KG1 (cell line): ENCODE measurements around the gene LRRC4.

ENCODE experiments used
- DNase-seq: peaks from one replicate; lab custom pipeline; 2025; lab: John Stamatoyannopoulos, UW

LRRC4 gene, protein sequence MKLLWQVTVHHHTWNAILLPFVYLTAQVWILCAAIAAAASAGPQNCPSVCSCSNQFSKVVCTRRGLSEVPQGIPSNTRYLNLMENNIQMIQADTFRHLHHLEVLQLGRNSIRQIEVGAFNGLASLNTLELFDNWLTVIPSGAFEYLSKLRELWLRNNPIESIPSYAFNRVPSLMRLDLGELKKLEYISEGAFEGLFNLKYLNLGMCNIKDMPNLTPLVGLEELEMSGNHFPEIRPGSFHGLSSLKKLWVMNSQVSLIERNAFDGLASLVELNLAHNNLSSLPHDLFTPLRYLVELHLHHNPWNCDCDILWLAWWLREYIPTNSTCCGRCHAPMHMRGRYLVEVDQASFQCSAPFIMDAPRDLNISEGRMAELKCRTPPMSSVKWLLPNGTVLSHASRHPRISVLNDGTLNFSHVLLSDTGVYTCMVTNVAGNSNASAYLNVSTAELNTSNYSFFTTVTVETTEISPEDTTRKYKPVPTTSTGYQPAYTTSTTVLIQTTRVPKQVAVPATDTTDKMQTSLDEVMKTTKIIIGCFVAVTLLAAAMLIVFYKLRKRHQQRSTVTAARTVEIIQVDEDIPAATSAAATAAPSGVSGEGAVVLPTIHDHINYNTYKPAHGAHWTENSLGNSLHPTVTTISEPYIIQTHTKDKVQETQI

DNA sequence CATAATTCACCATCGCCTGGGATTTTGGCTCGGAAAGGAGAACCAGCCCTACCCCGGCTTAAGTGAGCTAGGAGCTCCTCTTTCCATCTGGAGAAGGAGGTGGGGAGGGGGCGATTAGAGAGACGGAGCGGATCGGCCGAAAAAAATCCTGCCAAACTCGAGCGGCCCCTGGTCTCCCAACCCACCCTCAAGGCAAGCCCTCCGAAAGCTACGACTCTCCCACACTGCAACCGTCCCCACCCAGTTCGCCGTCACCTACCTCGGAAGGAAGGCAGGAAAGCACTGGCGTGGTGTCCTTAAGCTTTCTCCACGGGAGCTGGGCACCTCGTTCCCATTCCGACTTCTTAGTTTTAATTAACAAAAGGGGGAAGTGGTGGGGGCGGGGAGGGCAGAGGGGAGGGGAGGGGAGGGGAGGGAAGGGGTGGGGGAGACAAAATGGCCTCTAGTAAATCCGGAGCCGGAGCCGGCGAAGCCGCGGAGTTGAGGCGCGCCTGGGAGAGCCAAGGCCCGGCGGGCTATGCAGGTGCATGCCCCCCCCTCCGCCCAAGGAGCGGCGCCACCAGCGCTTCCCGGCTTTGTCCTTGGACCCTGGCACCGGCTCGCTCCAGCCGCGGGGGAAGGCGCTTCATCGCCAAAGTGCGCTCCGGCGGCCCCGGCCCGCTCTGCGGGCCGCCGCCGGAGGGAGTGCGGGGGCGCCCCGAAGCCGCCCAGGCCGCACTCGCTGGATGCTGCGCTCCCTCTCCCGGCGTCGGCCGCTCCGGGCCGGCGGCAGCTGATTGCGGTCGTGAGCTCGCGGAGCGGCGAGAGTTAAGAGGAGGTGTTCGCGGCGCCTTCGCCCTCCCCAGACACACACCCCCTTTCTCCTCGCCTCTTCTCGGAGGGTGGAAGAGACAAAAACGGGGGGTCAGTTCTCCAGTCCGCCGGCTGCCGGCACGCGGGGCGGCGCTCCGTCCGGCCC is at the start of gene LRRC4:
Gene LRRC4, minus strand, starts transcription at position 784 of the 958 bp plus-strand sequence. CDS start 797 bp downstream, outside the sequence.
- DNase-seq = no peak

DNA sequence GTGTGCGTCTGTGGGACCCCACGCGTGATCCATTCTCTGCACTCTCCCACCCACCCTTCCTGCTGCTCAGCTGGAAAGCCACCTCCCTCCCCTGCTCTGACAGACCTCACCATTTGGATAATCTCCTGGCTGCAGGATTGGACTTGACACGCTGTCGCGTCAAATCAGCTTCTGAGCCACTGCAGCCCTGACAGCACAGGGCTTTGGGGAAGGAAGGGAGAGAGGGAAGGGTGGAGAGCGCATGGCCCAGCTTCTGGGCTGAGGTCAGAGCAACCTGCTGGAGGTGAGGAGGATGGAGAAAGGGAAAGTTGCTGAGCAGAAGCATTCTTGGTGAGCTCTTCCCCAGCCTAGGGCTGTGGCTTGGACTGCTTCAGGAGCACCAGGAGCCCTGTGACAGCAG is 48.9 kb upstream of the LRRC4 start:
- DNase-seq = no peak

DNA sequence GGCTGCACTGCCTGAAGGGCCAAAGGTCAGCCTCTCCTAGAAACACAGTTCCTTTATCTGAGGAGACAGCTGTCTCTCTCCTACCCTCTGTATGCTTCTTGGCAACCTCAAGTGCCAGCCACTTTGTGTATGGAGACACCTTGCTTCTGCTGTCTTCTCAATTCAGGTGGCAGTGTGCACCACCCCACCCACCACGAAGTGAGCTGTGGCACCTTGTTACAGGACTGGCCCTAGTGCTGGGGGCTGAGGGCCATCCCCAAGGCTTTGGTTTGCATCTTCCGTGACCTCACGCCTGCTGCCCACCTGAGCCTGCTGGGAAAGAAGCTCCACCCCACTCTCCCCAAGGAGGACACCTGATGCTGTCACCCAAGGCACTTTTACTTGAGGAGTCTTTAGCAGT is 47.1 kb upstream of the LRRC4 start:
- no peak for DNase-seq

DNA sequence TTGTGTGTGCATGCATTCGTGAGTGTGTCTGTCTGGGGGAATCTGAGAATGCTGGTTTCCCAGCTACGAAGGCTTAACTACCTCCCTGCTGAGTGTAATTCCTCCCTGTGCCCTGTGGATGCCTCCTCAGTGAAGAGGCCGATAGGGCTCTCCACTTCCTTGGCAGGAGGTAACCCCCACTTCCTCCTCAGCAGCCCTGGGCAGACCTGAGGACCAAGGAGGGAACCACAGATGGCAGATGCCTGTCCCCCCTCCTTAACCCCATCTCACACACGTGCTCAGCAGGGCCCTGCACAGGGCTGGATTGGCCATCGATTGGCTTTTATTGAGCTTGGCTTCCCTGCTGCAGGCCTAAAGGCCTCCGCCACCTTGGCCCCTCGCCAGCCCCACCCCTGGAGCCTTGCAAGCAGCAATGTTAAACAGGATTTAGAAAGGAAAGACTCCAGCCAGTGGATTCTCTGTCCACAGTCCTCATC is 45.6 kb upstream of the LRRC4 start:
- DNase-seq = no peak

DNA sequence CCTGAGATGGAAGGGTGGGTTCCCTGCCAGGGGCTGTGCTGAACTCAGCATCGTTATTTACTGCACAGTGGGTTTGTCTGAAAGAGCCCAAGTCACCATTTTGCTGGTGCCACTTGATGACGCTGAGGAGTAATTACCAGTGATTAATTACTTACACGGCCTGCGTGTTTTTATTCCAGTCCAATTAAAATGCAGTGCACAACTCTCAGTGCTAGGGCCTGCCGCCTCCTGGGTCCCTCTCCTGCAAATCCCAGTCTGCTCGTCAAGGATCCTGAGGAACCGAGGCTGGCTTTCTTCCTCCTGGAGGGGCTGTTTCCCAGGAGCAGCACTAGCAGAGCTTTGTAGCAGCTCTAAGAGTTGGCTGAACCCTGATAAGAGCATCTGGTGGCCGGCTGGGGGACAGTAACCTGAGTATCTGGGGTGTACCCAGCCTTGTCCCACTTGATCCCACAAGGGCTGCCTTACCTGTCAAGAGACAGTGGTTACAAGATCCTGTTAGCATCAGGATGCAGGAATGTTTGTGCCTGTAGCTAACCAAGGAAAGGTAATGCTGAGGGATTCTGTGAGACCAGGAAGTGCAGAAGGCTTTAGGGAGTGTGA is 45.1 kb upstream of the LRRC4 start:
- no peak for DNase-seq

DNA sequence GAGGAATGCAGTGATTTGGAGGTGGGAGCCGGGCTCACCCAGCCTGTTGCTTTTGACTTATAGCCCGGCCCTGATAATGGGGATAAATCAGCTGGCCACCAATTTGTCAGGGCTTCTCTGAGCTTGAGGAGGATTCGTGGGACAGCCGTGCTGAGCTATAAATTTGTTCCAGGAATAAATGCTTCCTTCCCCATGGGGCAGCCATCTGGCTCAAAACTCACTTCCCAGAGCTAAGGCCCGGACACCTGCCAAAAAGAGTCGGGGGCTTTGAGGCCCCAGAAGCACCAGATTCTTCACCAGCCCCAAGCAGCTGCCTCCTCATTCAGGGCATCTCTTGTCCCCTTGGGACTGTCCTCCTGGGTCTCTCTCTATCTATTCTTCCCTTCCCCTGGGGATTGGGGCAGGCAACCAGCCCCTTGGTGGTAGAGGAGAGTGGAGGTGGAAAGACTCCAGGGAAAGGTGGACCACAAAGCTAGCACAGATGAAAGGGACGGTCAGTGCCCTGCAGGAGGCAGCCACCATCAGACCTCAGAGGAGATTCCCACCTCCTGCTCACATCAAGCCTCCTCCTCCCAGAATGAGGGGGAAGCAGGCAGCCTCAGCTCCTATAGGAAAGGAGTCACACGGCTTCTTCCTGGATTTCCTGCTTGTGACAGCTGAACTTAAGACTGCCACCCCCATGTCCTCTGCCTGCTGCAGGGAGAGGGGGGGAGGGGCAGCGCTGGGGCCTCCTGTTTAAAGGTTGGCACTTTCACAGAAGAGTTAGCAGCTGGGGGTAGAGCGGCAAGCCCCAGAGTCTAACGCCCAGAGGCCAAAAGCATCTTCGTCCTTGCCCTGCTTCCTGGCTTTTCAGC is 44.2 kb upstream of the LRRC4 start:
- DNase-seq = no peak

DNA sequence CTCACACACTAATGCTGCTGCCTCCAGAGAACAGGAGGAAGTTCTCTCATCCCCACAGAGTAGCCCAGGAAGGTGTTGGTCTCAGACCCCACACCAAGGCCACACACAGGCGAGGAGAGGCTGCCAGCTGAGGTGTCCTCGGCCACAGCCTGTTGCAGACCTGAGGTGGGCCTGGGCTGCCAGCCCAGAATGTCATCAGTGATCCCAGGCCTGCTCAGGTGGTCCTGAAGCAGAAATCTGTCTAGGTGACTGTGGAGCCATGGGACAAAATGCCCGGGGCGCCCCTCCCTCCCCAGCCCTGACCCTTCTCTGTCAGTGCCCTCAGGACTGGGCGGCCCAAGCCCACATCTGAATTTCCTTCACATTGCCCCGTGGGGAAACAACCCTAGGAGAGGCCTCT is 43.5 kb upstream of the LRRC4 start:
- DNase-seq = no peak

DNA sequence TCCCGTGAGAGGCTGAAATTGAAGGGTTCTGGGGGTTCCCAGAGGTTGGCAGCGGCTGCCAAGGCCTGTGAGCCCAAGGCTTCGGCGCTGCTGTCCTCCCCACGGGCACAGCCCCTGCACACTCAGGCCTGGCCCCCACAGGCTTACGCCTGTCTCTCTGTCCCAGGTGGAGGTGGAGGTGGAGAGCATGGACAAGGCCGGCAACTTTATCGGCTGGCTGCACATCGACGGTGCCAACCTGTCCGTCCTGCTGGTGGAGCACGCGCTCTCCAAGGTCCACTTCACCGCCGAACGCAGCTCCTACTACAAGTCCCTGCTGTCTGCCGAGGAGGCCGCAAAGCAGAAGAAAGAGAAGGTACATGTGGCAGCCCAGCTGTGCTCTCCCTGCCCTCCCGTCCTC is 43.1 kb upstream of the LRRC4 start:
- DNase-seq = no peak

DNA sequence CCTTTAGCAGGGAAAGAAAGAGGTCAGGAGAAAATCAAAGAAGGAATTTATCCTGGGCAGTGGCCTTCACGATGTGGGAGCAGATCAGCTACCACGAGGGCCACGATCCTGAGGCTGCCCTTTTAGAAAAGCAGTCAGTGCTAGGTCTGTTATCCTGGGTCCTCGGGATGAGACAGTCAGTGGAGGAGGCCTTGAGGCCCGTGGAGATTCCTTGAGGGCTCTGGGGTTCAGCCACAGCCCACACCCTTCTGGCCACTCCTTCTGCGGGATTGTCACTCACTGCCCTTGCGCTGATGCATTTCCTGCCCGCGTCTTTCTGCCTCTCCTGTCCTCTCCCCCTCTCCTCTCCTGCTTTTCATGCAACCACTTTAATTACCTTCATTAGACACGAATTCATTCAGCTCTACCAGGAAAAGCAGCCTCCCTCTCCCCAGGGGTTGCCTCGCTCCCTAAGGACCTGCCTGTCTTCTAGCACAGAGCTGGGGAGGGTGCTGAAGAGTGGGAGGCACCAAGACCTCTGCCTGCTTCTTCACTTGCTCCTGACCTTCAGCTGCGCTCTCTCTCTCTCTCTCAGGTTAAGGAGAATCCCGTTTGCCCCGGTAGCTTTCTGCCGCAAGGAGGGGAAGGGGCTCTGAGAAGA is 42.6 kb upstream of the LRRC4 start:
- DNase-seq = no peak

DNA sequence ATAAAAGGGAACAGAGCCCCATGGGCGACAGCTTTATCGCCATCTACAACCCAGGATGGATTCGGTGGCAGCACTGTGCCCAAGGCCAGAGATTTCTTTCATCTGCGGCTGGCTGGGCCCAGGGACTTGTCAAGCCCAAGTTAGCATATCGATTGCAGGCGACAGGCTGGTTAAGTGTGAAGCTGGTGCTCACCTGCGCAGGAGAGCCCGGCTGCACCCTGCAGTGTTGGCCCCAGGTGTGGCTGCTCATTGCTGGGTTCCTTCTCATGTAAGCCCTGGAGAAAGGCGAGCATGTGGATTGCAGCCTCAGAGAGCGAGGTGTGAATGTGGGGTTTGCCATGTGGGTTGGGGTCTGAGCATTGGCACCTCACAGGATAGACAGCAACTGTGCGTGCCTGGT is 40.6 kb upstream of the LRRC4 start:
- no peak for DNase-seq

DNA sequence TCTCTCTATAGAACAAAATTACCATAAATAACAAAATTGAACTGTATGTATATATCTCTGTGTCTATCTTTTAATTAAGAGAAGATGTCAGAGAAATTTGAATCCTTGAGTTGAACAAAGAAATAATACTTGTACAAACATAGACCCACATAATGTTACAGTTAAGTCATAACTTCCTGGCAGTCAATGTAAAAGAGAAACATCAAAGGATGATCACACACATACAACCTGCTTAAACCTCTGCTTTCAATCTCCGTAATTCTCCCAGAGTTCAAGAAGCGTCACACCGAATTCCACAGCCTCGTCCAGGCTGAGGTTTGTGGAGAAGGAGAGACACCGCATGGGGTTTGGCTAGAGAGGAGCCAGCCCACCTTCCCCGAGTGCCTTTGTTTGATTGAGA is 40.1 kb upstream of the LRRC4 start:
- DNase-seq = no peak

DNA sequence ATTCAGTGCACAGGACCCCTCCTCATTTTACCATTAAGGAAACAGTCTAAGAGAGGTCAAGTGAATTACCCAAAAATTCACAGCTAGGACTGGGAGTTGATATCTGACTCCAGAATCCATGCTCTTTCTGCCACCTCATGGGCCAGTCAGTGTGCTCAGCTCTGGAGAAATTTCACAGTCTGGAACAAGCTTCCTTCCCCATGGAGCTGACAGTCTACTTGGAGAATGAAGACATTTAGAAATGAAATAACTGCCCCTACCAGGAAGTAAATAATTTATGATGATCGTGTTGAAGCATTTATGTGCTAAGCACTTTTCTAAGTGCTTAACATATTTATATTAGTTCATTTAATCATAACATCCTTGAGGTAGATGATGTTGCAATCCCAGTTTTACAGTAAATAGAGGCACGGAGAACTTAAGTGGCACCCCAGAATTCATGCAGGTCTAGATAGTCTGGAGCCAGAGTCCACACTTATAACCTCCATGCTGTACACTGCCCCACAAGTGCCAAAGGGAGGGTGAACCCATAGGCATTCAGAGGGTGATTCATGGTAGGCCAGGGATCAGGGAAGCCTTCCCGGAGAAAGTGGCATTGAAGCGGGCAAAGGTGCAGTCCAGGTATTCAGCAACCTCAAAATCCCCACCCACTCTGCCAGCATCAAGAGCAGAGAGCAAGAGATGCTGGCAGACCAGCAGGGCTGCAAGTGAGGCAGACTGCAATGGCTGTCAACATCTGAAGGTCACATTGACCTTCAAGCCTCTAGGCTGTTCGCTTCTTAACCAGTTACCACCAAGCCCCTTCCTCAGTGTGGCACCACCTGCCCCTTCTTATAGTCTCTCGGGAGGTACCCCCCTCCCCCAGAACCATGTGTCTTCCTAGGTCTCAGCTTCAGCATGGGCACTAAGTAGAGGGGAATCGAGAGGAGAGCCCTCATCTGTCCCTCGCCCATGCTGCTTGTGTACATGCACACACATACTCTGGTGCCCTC is 38.4 kb upstream of the LRRC4 start:
- no peak for DNase-seq

DNA sequence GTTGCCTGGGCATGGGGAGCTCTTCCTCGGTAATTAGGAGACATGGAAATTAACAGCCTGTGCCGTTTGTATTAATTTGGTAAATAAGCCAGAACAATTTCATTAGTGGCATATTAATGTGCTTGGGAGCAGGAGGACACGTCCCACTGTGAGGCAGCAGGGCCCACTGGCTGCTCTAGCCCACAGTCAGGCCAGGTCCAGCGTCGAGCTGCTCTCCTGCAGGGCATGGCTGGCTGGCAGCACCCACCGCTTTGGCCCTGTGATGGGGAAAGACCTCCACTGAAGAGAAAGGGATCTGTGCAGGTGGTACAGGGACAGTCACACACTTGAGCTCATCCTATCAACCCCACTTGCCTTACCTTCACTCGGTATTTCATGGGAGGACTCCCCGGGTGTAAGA is 37.5 kb upstream of the LRRC4 start:
- DNase-seq = no peak

DNA sequence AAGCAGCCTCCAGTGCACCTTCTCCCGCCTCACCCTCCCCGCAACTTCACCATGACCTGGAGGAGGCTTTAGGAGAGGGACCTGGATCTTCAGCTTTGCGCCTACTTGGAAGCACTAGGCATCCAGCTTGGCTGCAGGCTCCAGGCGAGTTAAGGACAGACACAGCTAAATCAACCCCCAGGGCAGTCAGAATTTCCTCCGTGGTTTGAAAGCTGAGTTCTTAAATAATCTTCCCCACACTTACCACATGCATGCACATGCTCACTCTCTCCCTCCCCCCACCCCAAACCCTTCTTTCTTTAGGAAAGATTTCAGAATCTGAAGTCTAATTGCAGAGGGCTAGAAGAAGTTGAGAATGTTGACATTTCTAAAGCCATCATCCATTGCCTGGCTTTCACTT is 36.7 kb upstream of the LRRC4 start:
- DNase-seq = no peak

DNA sequence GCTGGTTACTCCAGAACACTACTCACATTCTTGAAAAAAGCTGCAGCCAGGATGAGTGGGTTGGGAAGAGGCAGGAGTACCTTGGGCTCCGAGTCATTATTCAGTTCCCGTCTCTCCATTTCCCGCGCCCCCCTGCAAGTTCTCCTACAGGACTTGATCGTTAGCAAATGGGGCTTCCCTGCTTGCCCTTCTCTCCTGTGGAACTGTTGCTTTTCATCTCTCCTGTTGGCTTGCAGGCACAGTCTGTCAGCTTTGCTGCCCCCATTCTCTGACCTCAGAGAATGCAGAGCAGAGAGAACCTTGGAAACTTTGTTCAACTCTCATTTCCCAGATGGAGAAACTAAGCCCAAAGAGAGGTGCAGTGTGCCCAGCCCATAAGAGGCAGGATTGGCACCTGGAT is 35.6 kb upstream of the LRRC4 start:
- DNase-seq = no peak

DNA sequence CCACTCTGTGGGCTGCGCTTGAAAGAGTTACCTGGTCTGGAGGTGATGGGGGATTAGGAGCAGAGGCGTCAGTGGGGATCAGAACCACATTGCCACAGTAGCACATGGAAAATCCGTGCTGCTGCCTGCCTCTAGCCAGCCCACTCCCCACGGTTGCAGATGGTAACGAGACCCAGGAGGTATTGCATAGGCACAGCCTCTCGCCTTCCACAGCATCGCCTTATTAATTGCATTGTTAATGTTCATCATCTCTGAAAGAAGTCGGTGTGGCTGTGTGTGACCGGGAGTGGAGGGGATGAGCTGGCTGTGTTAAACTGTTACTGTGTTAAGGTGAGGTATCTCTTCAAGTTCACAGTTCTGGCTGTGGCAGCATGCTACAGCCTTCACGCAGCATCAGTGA is 35.2 kb upstream of the LRRC4 start:
- no peak for DNase-seq

DNA sequence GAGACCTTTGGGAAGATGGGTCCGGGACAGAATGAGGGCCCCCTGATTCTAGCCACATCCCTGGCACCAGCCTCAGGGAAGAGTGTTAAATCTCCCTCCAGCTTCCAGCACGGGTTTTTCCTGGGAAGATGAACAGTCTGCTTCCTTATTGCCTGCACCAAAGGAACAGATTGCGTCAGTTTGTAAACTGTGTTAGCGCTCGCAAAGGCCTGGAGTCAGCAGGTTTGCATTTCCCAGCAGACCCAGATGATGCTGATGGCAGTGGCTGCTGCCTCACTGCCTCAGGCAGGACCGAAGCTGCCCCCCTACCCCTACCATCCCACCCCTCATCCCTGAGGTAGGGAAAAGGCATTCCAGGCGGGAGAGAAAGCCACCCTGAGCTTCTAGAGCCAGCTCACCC is 34.6 kb upstream of the LRRC4 start:
- DNase-seq = no peak

DNA sequence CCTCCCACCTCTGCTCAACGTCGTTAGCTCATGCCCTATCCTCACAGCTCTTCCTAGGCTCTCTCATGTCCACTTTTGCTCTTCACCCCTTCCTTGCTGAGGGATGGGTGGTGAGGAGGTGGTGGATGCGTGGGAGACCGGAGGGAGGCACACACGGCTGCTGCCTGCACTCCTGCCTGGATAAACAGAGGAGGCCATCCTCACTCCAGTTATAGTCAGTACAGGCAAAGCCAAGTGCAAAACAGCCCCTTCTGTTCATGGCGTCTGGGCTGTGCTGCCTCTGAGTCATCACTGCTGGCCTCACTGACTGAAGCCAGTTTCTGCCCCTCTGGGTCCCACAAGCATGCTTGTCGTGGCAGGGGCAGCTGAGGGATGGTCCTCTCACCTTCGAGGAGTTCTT is 31.9 kb upstream of the LRRC4 start:
- no peak for DNase-seq

DNA sequence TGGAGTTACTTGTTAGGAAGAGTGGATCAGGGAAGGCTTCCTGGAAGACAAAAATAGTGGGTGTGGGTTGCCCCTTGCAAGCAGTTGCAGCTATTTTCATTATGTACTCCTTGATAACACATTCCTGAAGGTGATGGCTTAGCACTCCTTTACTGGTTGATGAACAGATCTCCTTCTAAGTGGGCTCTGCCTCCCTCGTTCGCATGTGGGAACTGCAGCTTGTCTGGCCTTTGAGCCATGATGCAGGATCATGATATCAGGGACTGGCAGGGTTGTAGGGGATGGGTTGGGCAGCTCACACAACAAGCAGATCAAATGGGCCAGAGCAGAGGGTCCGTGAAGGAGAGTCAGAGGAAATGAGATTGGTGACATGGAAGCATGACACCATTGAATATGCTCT is 28.8 kb upstream of the LRRC4 start:
- DNase-seq = no peak
